HEK293 (cell line): Measurements from ENCODE around the gene GOLGA1.
"Not testable (repeated sequence)": the region's sequence is repeated elsewhere in the genome, so short reads cannot be mapped to it uniquely, and the experiment has no call there.

Experiments
- CTCF ChIA-PET: fragments of 350-600 bp; formaldehyde crosslinking; extraction: SDS; loops from one replicate; lab custom pipeline; 2021; ENCODE audit warnings: antibody characterized with exemption; lab: Yijun Ruan, JAX
- POLR2A ChIA-PET: fragments of 300-600 bp; formaldehyde crosslinking; extraction: SDS; loops from one replicate; lab custom pipeline; 2020; ENCODE audit warnings: antibody characterized with exemption, inconsistent platforms; lab: Yijun Ruan, JAX
- H3K27ac ChIP-seq: fragments of 200-500 bp; sonication (Bioruptor generic); 2 replicates; pipeline ENCODE4 v1.5.1; 2014; ENCODE audit warnings: low read depth, low read length, control low read depth, inconsistent platforms; ENCODE audit errors: extremely low read depth
- H3K36me3 ChIP-seq, 2 experiments: fragments of 200-500 bp in 1 of 2; sonication (Bioruptor generic) in 1 of 2; 1 replicate in 1 of 2; 2 replicates in 1 of 2; pipeline ENCODE4 v1.5.1; 2014 to 2017; ENCODE audit warnings: inconsistent platforms in 2 of 2, low read length in 2 of 2; ENCODE audit not compliant: control insufficient read depth in 2 of 2, insufficient read depth in 1 of 2
- H3K4me1 ChIP-seq: fragments of 200-500 bp; sonication (Bioruptor generic); 2 replicates; pipeline ENCODE4 v1.5.1; 2014; ENCODE audit warnings: mild to moderate bottlenecking, low read length, inconsistent platforms; ENCODE audit not compliant: control insufficient read depth, insufficient read depth
- H3K4me3 ChIP-seq: 2 replicates; pipeline ENCODE4 v1.5.1; 2011; ENCODE audit warnings: low read depth, mild to moderate bottlenecking, control low read depth, low read length, moderate library complexity
- H3K9me3 ChIP-seq: fragments of 200-500 bp; sonication (Bioruptor generic); 2 replicates; pipeline ENCODE4 v1.5.1; 2014; ENCODE audit warnings: low read depth, low read length, inconsistent platforms; ENCODE audit not compliant: control insufficient read depth, insufficient read depth
- KLF7 ChIP-seq: fragments of 450-650 bp; formaldehyde crosslinking; IDR thresholded peaks from 2 replicates; pipeline ENCODE4 v1.5.1; 2016; ENCODE audit warnings: missing biosample characterization, missing genetic modification characterization, borderline replicate concordance
- REPIN1 ChIP-seq: fragments of 450-650 bp; formaldehyde crosslinking; IDR thresholded peaks from 2 replicates; pipeline ENCODE4 v1.5.1; 2017; ENCODE audit warnings: missing biosample characterization, missing genetic modification characterization, low read depth
- SCRT1 ChIP-seq: fragments of 450-650 bp; formaldehyde crosslinking; IDR thresholded peaks from 2 replicates; pipeline ENCODE4 v1.5.1; 2016; ENCODE audit warnings: missing biosample characterization, missing genetic modification characterization, borderline replicate concordance
- SCRT2 ChIP-seq: fragments of 450-650 bp; formaldehyde crosslinking; IDR thresholded peaks from 2 replicates; pipeline ENCODE4 v1.5.1; 2016; ENCODE audit warnings: missing biosample characterization, missing genetic modification characterization
- TCF7L2 ChIP-seq: IDR thresholded peaks from 2 replicates; pipeline ENCODE4 v1.6.1; 2011; ENCODE audit warnings: low read depth, mild to moderate bottlenecking, inconsistent platforms, low read length, moderate library complexity, borderline replicate concordance
- ZBTB21 ChIP-seq: fragments of 450-650 bp; formaldehyde crosslinking; IDR thresholded peaks from 2 replicates; pipeline ENCODE4 v1.5.1; 2017; ENCODE audit warnings: missing biosample characterization, missing genetic modification characterization
- ZEB2 ChIP-seq: fragments of 450-650 bp; formaldehyde crosslinking; IDR thresholded peaks from 2 replicates; pipeline ENCODE4 v1.5.1; 2016; ENCODE audit warnings: missing biosample characterization, missing genetic modification characterization
- ZNF112 ChIP-seq: fragments of 450-650 bp; formaldehyde crosslinking; IDR thresholded peaks from 2 replicates; pipeline ENCODE4 v1.5.0; 2017; ENCODE audit warnings: missing biosample characterization, missing genetic modification characterization
- ZNF155 ChIP-seq: fragments of 450-650 bp; formaldehyde crosslinking; IDR thresholded peaks from 2 replicates; pipeline ENCODE4 v1.5.1; 2016; ENCODE audit warnings: missing biosample characterization, missing genetic modification characterization
- ZNF174 ChIP-seq: fragments of 450-650 bp; formaldehyde crosslinking; IDR thresholded peaks from 2 replicates; pipeline ENCODE4 v1.5.0; 2017; ENCODE audit warnings: missing biosample characterization, mild to moderate bottlenecking, missing genetic modification characterization
- ZNF239 ChIP-seq: fragments of 450-650 bp; formaldehyde crosslinking; IDR thresholded peaks from 2 replicates; pipeline ENCODE4 v1.5.1; 2016; ENCODE audit warnings: missing biosample characterization, missing genetic modification characterization
- ZNF292 ChIP-seq: fragments of 450-650 bp; formaldehyde crosslinking; IDR thresholded peaks from 2 replicates; pipeline ENCODE4 v1.5.1; 2016; ENCODE audit warnings: low read depth, missing biosample characterization, missing genetic modification characterization, borderline replicate concordance
- ZNF354C ChIP-seq: fragments of 450-650 bp; formaldehyde crosslinking; IDR thresholded peaks from 2 replicates; pipeline ENCODE4 v1.5.1; 2016; ENCODE audit warnings: missing biosample characterization, missing genetic modification characterization, low read depth, borderline replicate concordance
- ZNF473 ChIP-seq: fragments of 450-650 bp; formaldehyde crosslinking; IDR thresholded peaks from 2 replicates; pipeline ENCODE4 v1.5.1; 2017; ENCODE audit warnings: missing biosample characterization, missing genetic modification characterization
- ZNF530 ChIP-seq: fragments of 450-650 bp; formaldehyde crosslinking; IDR thresholded peaks from 2 replicates; pipeline ENCODE4 v1.5.1; 2016; ENCODE audit warnings: low read depth, missing biosample characterization, missing genetic modification characterization
- ZNF560 ChIP-seq: fragments of 450-650 bp; formaldehyde crosslinking; IDR thresholded peaks from 2 replicates; pipeline ENCODE4 v1.5.1; 2017; ENCODE audit warnings: missing biosample characterization, missing genetic modification characterization, borderline replicate concordance
- ZNF654 ChIP-seq: fragments of 450-650 bp; formaldehyde crosslinking; IDR thresholded peaks from 2 replicates; pipeline ENCODE4 v1.5.1; 2016; ENCODE audit warnings: low read depth, missing biosample characterization, missing genetic modification characterization
- ZNF707 ChIP-seq: fragments of 450-650 bp; formaldehyde crosslinking; IDR thresholded peaks from 2 replicates; pipeline ENCODE4 v1.5.1; 2016; ENCODE audit warnings: missing biosample characterization, missing genetic modification characterization
- ZNF837 ChIP-seq: fragments of 450-650 bp; formaldehyde crosslinking; IDR thresholded peaks from 2 replicates; pipeline ENCODE4 v1.5.1; 2016; ENCODE audit warnings: missing biosample characterization, missing genetic modification characterization
- TF ChIP-seq, protein P1 (sequence below): fragments of 450-650 bp; formaldehyde crosslinking; IDR thresholded peaks from 2 replicates; pipeline ENCODE4 v1.5.1; 2017; ENCODE audit warnings: missing biosample characterization, missing genetic modification characterization
- TF ChIP-seq, protein P2 (sequence below): fragments of 450-650 bp; formaldehyde crosslinking; IDR thresholded peaks from 2 replicates; pipeline ENCODE4 v1.5.1; 2017; ENCODE audit warnings: missing biosample characterization, missing genetic modification characterization
- TF ChIP-seq, protein P3 (sequence below): fragments of 450-650 bp; formaldehyde crosslinking; IDR thresholded peaks from 2 replicates; pipeline ENCODE4 v1.5.1; 2016; ENCODE audit warnings: missing biosample characterization, missing genetic modification characterization
- TF ChIP-seq, protein P4 (sequence below): fragments of 450-650 bp; formaldehyde crosslinking; IDR thresholded peaks from 2 replicates; pipeline ENCODE4 v1.5.1; 2016; ENCODE audit warnings: missing biosample characterization, missing genetic modification characterization, low read depth
- TF ChIP-seq, protein P5 (sequence below): fragments of 450-650 bp; formaldehyde crosslinking; IDR thresholded peaks from 2 replicates; pipeline ENCODE4 v1.5.1; 2016; ENCODE audit warnings: missing biosample characterization, missing genetic modification characterization

The GOLGA1 gene

DNA sequence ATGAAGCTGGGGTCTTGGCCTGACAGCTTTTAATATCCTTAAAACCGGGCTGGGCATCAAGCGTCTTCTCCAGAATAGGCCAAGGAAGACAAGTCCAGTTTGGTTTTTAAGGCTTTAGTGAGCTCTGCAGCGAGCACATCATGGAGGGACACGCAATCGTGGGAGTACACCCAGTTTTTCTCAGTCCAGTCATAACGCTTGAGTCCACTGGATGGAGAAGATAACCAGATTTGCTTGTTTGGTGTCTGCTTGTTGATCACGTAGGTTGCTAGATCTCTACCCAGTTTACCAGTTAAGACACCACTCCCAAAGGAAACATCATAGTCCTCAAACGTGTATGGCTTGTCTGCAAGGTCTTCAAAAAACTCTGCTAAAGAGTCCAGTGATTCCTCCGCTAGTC is 27.4 kb upstream of the GOLGA1 start:
- no peak overlapping the region for H3K27ac ChIP-seq
- TF ChIP-seq, protein P1, sequence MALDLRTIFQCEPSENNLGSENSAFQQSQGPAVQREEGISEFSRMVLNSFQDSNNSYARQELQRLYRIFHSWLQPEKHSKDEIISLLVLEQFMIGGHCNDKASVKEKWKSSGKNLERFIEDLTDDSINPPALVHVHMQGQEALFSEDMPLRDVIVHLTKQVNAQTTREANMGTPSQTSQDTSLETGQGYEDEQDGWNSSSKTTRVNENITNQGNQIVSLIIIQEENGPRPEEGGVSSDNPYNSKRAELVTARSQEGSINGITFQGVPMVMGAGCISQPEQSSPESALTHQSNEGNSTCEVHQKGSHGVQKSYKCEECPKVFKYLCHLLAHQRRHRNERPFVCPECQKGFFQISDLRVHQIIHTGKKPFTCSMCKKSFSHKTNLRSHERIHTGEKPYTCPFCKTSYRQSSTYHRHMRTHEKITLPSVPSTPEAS (tag by site-specific recombination) = no peak
- TF ChIP-seq, protein P2, sequence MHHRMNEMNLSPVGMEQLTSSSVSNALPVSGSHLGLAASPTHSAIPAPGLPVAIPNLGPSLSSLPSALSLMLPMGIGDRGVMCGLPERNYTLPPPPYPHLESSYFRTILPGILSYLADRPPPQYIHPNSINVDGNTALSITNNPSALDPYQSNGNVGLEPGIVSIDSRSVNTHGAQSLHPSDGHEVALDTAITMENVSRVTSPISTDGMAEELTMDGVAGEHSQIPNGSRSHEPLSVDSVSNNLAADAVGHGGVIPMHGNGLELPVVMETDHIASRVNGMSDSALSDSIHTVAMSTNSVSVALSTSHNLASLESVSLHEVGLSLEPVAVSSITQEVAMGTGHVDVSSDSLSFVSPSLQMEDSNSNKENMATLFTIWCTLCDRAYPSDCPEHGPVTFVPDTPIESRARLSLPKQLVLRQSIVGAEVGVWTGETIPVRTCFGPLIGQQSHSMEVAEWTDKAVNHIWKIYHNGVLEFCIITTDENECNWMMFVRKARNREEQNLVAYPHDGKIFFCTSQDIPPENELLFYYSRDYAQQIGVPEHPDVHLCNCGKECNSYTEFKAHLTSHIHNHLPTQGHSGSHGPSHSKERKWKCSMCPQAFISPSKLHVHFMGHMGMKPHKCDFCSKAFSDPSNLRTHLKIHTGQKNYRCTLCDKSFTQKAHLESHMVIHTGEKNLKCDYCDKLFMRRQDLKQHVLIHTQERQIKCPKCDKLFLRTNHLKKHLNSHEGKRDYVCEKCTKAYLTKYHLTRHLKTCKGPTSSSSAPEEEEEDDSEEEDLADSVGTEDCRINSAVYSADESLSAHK (tag by site-specific recombination) = no peak
- TF ChIP-seq ZBTB21 (tag by site-specific recombination) = no peak
- TF ChIP-seq ZNF837 (tag by site-specific recombination) = no peak
- no peak for TF ChIP-seq TCF7L2
- TF ChIP-seq ZNF155 = no peak
- TF ChIP-seq ZNF560 = no peak
- no peak for TF ChIP-seq ZNF654
- TF ChIP-seq ZNF292 (tag by site-specific recombination) = no peak
- TF ChIP-seq ZNF707 (tag by site-specific recombination) = no peak
- no peak for TF ChIP-seq ZNF112 (tag by site-specific recombination)
- TF ChIP-seq, protein P3, sequence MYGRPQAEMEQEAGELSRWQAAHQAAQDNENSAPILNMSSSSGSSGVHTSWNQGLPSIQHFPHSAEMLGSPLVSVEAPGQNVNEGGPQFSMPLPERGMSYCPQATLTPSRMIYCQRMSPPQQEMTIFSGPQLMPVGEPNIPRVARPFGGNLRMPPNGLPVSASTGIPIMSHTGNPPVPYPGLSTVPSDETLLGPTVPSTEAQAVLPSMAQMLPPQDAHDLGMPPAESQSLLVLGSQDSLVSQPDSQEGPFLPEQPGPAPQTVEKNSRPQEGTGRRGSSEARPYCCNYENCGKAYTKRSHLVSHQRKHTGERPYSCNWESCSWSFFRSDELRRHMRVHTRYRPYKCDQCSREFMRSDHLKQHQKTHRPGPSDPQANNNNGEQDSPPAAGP (tag by site-specific recombination) = no peak
- ChIA-PET POLR2A (no interaction called here), CTCF (interaction anchor here (0.6 kb wide), 1 partner anchor 45 kb away, joined by 4 read pairs; no protein-coding TSS in a partner anchor)
- H3K9me3 ChIP-seq = no peaks in the 10 kb centered on the region
- H3K4me3 ChIP-seq = no peak overlapping the region
- peaks cover 0 to 8% of the 10 kb centered on the region in 2 experiments; a peak in 2 of 3 replicates for H3K36me3 ChIP-seq
- H3K4me1 ChIP-seq = no peaks in the 10 kb centered on the region

DNA sequence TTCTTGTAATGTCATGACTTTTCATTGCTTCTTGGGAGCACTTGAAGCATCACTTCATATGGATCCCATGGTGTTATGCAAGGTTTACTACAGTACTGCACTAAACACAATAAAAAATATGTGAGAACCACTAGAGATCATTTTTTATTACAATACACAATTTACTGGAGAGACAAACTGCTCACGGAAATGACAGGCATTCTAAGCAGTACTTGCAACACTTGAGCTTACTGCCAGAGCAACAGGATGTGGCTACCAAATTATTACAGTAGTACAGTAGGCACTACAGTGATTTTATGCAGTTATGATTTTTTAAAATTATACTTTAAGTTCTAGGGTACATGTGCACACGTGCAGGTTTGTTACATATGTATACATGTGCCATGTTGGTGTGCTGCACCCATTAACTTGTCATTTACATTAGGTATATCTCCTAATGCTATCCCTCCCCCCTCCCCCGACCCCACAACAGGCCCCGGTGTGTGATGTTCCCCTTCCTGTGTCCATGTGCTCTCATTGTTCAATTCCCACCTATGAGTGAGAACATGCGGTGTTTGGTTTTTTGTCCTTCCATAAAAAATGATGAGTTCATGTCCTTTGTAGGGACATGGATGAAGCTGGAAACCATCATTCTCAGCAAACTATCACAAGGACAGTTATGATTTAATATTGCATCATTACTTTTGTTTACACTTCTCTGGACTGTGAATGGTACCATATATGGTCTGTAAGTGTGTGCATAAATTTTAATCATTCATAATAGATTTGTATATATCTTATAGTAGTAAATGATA is 25.1 kb upstream of the GOLGA1 start:
- H3K9me3 ChIP-seq, H3K36me3 ChIP-seq, POLR2A ChIA-PET, H3K4me3 ChIP-seq, H3K27ac ChIP-seq, CTCF ChIA-PET, H3K4me1 ChIP-seq: not testable (repeated sequence)
- TF ChIP-seq, protein P4, sequence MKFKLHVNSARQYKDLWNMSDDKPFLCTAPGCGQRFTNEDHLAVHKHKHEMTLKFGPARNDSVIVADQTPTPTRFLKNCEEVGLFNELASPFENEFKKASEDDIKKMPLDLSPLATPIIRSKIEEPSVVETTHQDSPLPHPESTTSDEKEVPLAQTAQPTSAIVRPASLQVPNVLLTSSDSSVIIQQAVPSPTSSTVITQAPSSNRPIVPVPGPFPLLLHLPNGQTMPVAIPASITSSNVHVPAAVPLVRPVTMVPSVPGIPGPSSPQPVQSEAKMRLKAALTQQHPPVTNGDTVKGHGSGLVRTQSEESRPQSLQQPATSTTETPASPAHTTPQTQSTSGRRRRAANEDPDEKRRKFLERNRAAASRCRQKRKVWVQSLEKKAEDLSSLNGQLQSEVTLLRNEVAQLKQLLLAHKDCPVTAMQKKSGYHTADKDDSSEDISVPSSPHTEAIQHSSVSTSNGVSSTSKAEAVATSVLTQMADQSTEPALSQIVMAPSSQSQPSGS (tag by site-specific recombination) = peak; percentile 35; the same call in 1 of the 2 replicates
- 0 out of 2 replicates have a peak, but pooled peaks have one; percentile 40 for TF ChIP-seq SCRT2 (tag by site-specific recombination)

DNA sequence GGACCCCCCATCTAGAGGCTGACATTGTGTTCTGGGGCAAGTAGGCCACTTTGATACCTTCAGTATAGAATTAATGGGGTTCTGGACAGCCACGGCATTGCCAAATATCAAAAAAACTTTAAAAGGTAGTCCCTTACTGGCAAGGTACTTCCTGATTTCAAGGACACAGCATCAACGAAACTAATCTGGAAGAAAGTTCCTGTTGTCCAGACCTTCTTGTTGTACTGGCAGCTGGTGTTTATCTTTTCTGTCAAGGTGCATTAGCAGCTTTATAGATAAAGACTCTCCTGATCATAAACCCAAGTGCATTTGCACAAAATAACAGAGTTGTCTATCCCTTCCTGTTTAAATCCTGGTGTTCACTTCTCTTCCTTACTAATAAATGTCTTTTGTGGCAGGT is 23.7 kb upstream of the GOLGA1 start:
- Histone ChIP-seq H3K4me3 (no peak overlapping the region), H3K9me3 (no peaks in the 10 kb centered on the region), H3K4me1 (no peaks in the 10 kb centered on the region), H3K27ac (no peak overlapping the region), H3K36me3 (no peaks in the 10 kb centered on the region)
- ChIA-PET CTCF (no interaction called here), POLR2A (interaction anchor here (0.7 kb wide), 1 partner anchor 198 kb away, joined by 6 read pairs; no protein-coding TSS in a partner anchor)
- TF ChIP-seq KLF7 (no peak), ZNF239 (tag by site-specific recombination) (no peak), ZNF530 (tag by site-specific recombination) (no peak), ZNF473 (tag by site-specific recombination) (no peak), SCRT1 (tag by site-specific recombination) (no peak), REPIN1 (tag by site-specific recombination) (no peak), ZNF354C (tag by site-specific recombination) (no peak), ZEB2 (tag by site-specific recombination) (no peak), ZNF174 (tag by site-specific recombination) (no peak), ZNF155 (no peak)
- TF ChIP-seq, protein P5, sequence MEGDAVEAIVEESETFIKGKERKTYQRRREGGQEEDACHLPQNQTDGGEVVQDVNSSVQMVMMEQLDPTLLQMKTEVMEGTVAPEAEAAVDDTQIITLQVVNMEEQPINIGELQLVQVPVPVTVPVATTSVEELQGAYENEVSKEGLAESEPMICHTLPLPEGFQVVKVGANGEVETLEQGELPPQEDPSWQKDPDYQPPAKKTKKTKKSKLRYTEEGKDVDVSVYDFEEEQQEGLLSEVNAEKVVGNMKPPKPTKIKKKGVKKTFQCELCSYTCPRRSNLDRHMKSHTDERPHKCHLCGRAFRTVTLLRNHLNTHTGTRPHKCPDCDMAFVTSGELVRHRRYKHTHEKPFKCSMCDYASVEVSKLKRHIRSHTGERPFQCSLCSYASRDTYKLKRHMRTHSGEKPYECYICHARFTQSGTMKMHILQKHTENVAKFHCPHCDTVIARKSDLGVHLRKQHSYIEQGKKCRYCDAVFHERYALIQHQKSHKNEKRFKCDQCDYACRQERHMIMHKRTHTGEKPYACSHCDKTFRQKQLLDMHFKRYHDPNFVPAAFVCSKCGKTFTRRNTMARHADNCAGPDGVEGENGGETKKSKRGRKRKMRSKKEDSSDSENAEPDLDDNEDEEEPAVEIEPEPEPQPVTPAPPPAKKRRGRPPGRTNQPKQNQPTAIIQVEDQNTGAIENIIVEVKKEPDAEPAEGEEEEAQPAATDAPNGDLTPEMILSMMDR (tag by site-specific recombination) = no peak
